OCI-LY1 (cell line): ENCODE measurements around the gene SMIM5.

Source experiments
- H2AFZ ChIP-seq: fragments of 200-600 bp; sonication (generic), shearing (Covaris generic); 2 replicates; pipeline ENCODE4 v1.6.0; 2014; ENCODE audit warnings: antibody characterized with exemption, mild to moderate bottlenecking, low read length
- H3F3A ChIP-seq: fragments of 200-600 bp; sonication (generic), shearing (Covaris generic); 2 replicates; pipeline ENCODE4 v1.6.0; 2014; ENCODE audit warnings: mild to moderate bottlenecking, antibody characterized with exemption, low read length, moderate library complexity; ENCODE audit not compliant: insufficient read depth
- H3K27ac ChIP-seq: fragments of 200-600 bp; sonication (generic); 2 replicates; pipeline ENCODE4 v1.5.1; 2014; ENCODE audit warnings: low read length, mixed run types, mild to moderate bottlenecking, low read depth; ENCODE audit not compliant: poor library complexity, severe bottlenecking
- H3K27me3 ChIP-seq: fragments of 200-600 bp; sonication (generic); 2 replicates; pipeline ENCODE4 v1.6.0; 2014; ENCODE audit warnings: antibody characterized with exemption, mild to moderate bottlenecking, low read length, moderate library complexity; ENCODE audit not compliant: insufficient read depth
- H3K36me3 ChIP-seq: fragments of 200-600 bp; sonication (generic); 2 replicates; pipeline ENCODE4 v1.6.1; 2014; ENCODE audit warnings: mild to moderate bottlenecking, antibody characterized with exemption, low read length, moderate library complexity, mixed read lengths; ENCODE audit not compliant: insufficient read depth
- H3K4me1 ChIP-seq: fragments of 200-600 bp; sonication (generic); 2 replicates; pipeline ENCODE4 v1.5.1; 2014; ENCODE audit warnings: mild to moderate bottlenecking, low read length, moderate library complexity; ENCODE audit not compliant: insufficient read depth, severe bottlenecking
- H3K4me2 ChIP-seq: fragments of 200-600 bp; sonication (generic), shearing (Covaris generic); 2 replicates; pipeline ENCODE4 v1.6.1; 2014; ENCODE audit warnings: low read length
- H3K4me3 ChIP-seq: fragments of 200-600 bp; sonication (generic); 2 replicates; pipeline ENCODE4 v1.5.1; 2014; ENCODE audit warnings: low read length, low read depth, mild to moderate bottlenecking, mixed read lengths; ENCODE audit not compliant: poor library complexity, severe bottlenecking
- H3K79me2 ChIP-seq: fragments of 200-600 bp; shearing (Covaris generic); 2 replicates; pipeline ENCODE4 v1.6.1; 2016; ENCODE audit warnings: mixed run types, low read length, mixed read lengths; ENCODE audit not compliant: insufficient read depth
- H3K9ac ChIP-seq: fragments of 200-600 bp; sonication (generic), shearing (Covaris generic); 2 replicates; pipeline ENCODE4 v1.6.1; 2014; ENCODE audit warnings: mild to moderate bottlenecking, low read length, mixed read lengths
- H3K9me2 ChIP-seq: fragments of 200-600 bp; sonication (generic), shearing (Covaris generic); 2 replicates; pipeline ENCODE4 v1.6.1; 2014; ENCODE audit warnings: low read depth, mild to moderate bottlenecking, low read length, mixed read lengths
- H3K9me3 ChIP-seq: fragments of 200-600 bp; shearing (Covaris generic); 2 replicates; pipeline ENCODE4 v1.6.1; 2014; ENCODE audit warnings: low read length, mixed read lengths
- H4K20me1 ChIP-seq: fragments of 200-600 bp; sonication (generic), shearing (Covaris generic); 2 replicates; pipeline ENCODE4 v1.6.0; 2016; ENCODE audit warnings: mild to moderate bottlenecking, low read length; ENCODE audit not compliant: insufficient read depth
- CTCF ChIP-seq: fragments of 200-600 bp; sonication (generic), shearing (Covaris generic); IDR thresholded peaks from 2 replicates; pipeline ENCODE4 v1.5.1; 2017; ENCODE audit warnings: mild to moderate bottlenecking, antibody characterized with exemption, low read length, moderate library complexity, mixed read lengths
- EZH2 ChIP-seq: fragments of 200-600 bp; sonication (generic), shearing (Covaris generic); IDR thresholded peaks from 2 replicates; pipeline ENCODE4 v1.8.0; 2017; ENCODE audit warnings: borderline replicate concordance, mixed run types, mild to moderate bottlenecking, antibody characterized with exemption, low read length, moderate library complexity, mixed read lengths

The SMIM5 gene

GRCh38 chr17:75630071-75630917 is 2.9 kb upstream of the SMIM5 start:
- no peak overlapping the region for H3K9ac ChIP-seq
- no peaks in the 10 kb centered on the region for H3K9me3 ChIP-seq
- H3K27me3 ChIP-seq = no peaks in the 10 kb centered on the region
- H3K27ac ChIP-seq = no peak overlapping the region
- no peaks in the 10 kb centered on the region for H3K79me2 ChIP-seq
- no peak overlapping the region for H3K4me3 ChIP-seq
- H4K20me1 ChIP-seq = no peaks in the 10 kb centered on the region
- no peak overlapping the region for H3K4me2 ChIP-seq
- H3F3A ChIP-seq = no peaks in the 10 kb centered on the region
- no peak for TF ChIP-seq CTCF
- TF ChIP-seq EZH2 = no peak
- H3K4me1 ChIP-seq = no peaks in the 10 kb centered on the region
- H3K36me3 ChIP-seq = peaks cover 16% of the 10 kb centered on the region; the same call in 1 of the 2 replicates
- H2AFZ ChIP-seq = no peak overlapping the region
- no peaks in the 10 kb centered on the region for H3K9me2 ChIP-seq

- Histone ChIP-seq H3K4me1 (no peaks in the 10 kb centered on the region), H3K4me2 (no peak overlapping the region), H3F3A (no peaks in the 10 kb centered on the region), H4K20me1 (no peaks in the 10 kb centered on the region), H3K27me3 (no peaks in the 10 kb centered on the region), H3K9ac (no peak overlapping the region), H3K27ac (no peak overlapping the region), H3K36me3 (peaks cover 16% of the 10 kb centered on the region; the same call in 1 of the 2 replicates), H3K79me2 (no peaks in the 10 kb centered on the region), H3K9me2 (no peaks in the 10 kb centered on the region), H3K9me3 (no peaks in the 10 kb centered on the region), H2AFZ (no peak overlapping the region), H3K4me3 (no peak overlapping the region)
- TF ChIP-seq EZH2 = no peak
- TF ChIP-seq CTCF = no peak
Measured at GRCh38 chr17:75631353-75631752, 1.9 kb upstream of the SMIM5 start.

GRCh38 chr17:75632428-75632827 is 806 bp upstream of the SMIM5 start:
- Histone ChIP-seq H3K9me3 (no peaks in the 10 kb centered on the region), H3F3A (no peaks in the 10 kb centered on the region), H3K27ac (no peak overlapping the region), H3K79me2 (no peaks in the 10 kb centered on the region), H3K27me3 (no peaks in the 10 kb centered on the region), H3K4me2 (no peak overlapping the region), H2AFZ (no peak overlapping the region), H3K4me3 (no peak overlapping the region), H3K9ac (no peak overlapping the region), H3K9me2 (no peaks in the 10 kb centered on the region), H3K4me1 (no peaks in the 10 kb centered on the region), H3K36me3 (peaks cover 16% of the 10 kb centered on the region; the same call in 1 of the 2 replicates), H4K20me1 (no peaks in the 10 kb centered on the region)
- TF ChIP-seq CTCF = no peak
- TF ChIP-seq EZH2 = no peak
